G401.6 (cell line): ENCODE measurements around the gene BTRC.
A peak's percentile ranks its signal among the peaks of the same experiment; 100 is the strongest.

Experiments used
- FAIRE-seq: peaks from 2 replicates; lab custom pipeline; 2012; peaks lifted over from hg19 to GRCh38; lab: Jason Lieb, UNC

BTRC gene

GRCh38 chr10:101446071-101446470, 92.1 kb downstream of the BTRC start:
- no peak for FAIRE-seq

- FAIRE-seq = no peak
These were observed 93.0 kb downstream of the BTRC start for GRCh38 chr10:101446947-101447346.

GRCh38 chr10:101447477-101447876, 93.5 kb downstream of the BTRC start:
- peak; percentile 65 for FAIRE-seq

- FAIRE-seq = peak; percentile 48
These were observed 96.5 kb downstream of the BTRC start for GRCh38 chr10:101450277-101451080.

GRCh38 chr10:101451261-101451660, 97.3 kb downstream of the BTRC start:
- no peak for FAIRE-seq

GRCh38 chr10:101451667-101452069, 97.7 kb downstream of the BTRC start:
- FAIRE-seq = no peak

- FAIRE-seq = no peak
These were observed 98.2 kb downstream of the BTRC start for GRCh38 chr10:101452176-101452575.

- no peak for FAIRE-seq
These were observed 98.6 kb downstream of the BTRC start for GRCh38 chr10:101452593-101452992.

- no peak for FAIRE-seq
These were observed 99.4 kb downstream of the BTRC start for GRCh38 chr10:101453318-101453717.

GRCh38 chr10:101453791-101454718, 100.1 kb downstream of the BTRC start:
- FAIRE-seq = no peak

- FAIRE-seq = no peak
These were observed 104.9 kb downstream of the BTRC start for GRCh38 chr10:101458869-101459268.

- FAIRE-seq = no peak
These were observed 110.1 kb downstream of the BTRC start for GRCh38 chr10:101464082-101464481.

GRCh38 chr10:101464599-101464998, 110.6 kb downstream of the BTRC start:
- FAIRE-seq = no peak

- FAIRE-seq = no peak
These were observed 112.3 kb downstream of the BTRC start for GRCh38 chr10:101466016-101466912.

GRCh38 chr10:101467286-101467770, 113.4 kb downstream of the BTRC start:
- peak; percentile 97 for FAIRE-seq

GRCh38 chr10:101468159-101468558, 114.2 kb downstream of the BTRC start:
- no peak for FAIRE-seq

GRCh38 chr10:101476383-101476782, 122.4 kb downstream of the BTRC start:
- FAIRE-seq = no peak

- no peak for FAIRE-seq
These were observed 125.0 kb downstream of the BTRC start for GRCh38 chr10:101478956-101479355.

- no peak for FAIRE-seq
These were observed 127.3 kb downstream of the BTRC start for GRCh38 chr10:101481256-101481655.

GRCh38 chr10:101482568-101482967, 128.6 kb downstream of the BTRC start:
- FAIRE-seq = no peak

- FAIRE-seq = peak; percentile 40
These were observed 130.3 kb downstream of the BTRC start for GRCh38 chr10:101484175-101484745.

GRCh38 chr10:101485207-101485606, 131.2 kb downstream of the BTRC start:
- no peak for FAIRE-seq
